DMS114 treated with DMSO at 0.1 percent for 48 hours (cell line): Measurements from ENCODE around the gene XRCC4.
"Not testable (repeated sequence)": the region's sequence is repeated elsewhere in the genome, so short reads cannot be mapped to it uniquely, and the experiment has no call there.

Source experiments
- DNase-seq: peaks from one replicate; lab custom pipeline; 2025; ENCODE audit not compliant: unreplicated experiment; lab: John Stamatoyannopoulos, UW

Gene XRCC4

DNA sequence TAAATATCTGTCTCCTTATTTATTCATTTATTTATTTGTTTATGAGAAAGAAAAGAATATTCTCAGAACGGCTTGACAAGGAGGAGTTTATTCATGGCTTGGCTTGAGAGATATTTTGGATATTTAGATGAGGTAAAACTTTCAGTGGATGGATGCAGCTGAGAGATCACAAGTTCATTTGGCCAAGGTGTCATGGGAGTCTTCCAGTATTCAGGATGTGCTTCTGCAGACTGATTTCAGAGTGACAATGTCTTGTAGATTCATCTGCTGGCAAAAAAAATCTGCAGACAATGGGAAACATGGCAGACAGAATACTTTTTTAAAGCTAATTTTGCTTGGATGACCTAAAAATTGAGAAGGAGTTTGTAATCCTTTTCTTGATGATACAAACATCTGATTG is 38.5 kb downstream of the XRCC4 start:
- no peak for DNase-seq

DNA sequence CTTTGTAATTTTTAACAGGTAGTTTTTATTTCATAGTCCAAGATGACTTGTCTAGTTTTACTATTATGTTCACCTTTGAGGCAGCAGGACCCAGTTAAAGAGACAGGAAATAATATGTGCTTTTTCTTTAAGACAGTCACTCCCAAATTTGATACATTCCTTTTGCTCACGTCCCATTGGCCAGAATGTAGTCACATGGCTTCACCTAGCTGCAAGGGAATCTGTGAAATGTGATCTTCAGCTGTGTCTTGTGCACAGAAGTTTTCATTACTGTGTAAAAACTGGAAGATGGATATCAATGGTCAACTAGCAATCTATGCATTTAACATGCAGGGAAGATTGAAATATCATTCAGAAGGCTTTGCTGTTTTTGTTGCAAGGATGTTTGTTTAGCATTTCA is 41.1 kb downstream of the XRCC4 start:
- DNase-seq, result no peak

DNA sequence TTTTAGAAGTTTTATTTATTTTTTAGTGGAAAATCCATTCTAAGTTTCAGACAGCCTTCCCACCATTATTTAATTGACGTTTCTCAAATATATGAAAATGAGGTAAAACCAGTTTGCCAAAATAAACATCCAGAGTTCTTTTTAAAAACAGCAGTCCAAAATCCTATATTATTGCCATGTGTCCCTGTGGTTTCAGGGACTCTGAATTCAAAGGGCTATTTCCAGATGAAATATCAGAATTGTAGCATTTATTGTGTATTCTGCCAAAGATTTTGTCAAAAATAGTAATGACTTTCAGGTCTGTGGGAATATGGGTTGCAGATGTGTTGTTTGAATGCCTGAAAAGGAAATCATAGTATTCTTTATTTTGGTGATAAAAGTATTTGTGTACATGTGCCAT is 41.6 kb downstream of the XRCC4 start:
- DNase-seq, result no peak

DNA sequence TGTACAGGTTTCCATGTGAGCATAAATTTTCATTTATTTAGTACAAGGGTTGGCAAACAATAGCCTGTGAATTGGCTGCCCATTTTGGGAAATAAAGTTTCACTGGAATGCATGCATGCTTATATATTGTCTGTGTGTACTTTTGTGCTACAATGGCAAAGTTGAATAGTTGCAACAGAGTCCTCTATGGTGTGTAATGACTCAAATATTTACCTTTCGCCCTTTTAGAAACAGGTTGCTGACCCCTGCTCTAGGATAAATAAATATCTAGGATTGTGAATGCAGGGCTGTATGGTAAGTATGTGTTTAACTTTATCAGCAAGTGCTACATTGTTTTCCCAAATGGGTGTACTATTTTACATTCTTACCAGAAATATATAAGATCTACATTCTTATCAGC is 47.2 kb downstream of the XRCC4 start:
- no peak for DNase-seq

DNA sequence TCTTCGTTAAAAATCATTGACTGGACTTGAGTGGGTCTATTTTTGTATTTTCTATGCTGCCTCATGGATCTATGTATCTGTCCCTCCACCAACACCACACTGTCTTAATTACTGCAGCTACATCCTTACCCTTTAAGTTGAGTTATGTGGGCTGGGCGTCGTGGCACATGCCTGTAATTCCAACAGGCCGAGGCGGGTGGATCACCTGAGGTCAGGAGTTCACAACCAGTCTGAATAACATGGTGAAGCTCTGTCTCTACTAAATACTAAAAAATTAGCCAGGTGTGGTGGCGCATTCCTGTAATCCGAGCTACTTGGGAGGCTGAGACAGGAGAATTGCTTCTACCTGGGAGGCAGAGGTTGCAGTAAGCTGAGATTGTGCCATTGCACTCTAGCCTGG is 48.2 kb downstream of the XRCC4 start:
- no peak for DNase-seq

DNA sequence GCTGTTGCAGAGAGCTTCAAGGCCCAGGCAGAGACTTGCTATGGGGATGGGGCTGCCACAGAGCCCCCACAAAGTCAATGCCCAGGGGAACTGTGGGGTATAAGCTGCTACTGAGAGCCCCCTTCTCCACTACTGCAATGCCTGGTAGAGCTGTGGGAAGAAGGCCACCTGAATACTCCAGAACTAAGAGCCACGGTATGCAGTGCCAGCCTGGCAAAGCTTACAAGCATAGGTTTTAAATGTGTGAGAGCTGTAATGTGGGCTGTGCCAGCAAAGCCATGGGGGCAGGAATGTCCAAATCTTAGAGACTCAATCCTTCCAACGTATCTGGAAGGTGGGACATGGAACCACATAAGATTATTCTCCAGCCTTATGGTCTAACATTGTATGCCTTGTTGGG is 49.2 kb downstream of the XRCC4 start:
- DNase-seq, result no peak

DNA sequence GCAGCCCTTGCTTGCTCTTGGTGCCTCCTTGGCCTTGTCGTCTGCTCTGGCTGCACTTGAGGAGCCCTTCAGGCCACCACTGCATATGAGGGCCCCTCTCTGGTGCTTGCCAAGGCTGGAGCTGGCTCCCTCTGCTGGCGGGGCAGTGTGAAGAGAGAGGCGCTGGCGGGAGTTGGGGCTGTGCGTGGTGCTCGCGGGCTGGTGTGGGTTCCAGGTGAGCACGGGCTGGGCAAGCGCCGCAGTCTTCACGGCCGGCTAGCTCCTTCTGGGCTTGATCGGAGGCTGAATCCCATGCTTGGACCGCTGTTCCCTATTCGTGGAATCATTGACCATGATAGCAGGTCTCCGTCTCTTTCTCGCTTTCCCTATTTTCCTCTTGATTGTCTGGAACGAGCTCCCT is 56.5 kb downstream of the XRCC4 start:
- DNase-seq, result no peak

DNA sequence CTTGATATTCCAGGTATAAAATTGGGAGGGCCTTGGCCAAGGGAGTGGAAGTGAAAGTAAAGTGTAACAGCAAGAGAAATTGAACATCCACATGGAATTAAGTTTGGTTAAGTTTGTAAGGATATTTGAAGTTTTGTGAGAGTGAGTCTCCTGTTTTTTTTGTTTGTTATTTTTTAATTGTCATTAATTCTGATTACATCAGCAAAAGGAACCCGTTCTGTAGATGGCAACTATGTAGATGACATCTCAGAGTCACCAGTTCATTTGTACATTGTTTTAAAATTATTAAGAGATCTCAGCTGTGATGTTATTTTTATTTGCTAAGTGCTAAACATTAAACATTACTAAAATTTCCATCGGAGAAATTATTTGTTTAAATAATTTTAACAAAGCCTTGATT is 65.2 kb downstream of the XRCC4 start:
- DNase-seq, result no peak

DNA sequence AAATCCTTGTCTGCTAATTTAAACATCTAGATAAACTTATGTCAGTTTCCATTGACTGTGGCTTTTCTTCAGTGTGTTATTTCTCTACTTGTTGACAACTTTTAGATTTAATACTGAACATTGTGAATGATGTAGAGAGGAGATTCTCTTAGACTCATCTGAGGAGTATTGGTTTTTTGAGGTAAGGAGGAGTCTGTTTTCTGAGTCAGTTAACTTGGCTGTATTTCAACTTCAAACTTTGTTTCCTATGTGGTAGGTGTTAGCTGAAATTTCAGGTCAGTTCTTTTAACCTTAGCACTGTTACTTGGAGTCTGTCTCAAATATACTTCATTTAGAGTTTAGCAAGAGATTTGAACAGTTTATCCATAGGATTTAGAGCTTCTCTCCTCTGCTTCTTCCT is 67.9 kb downstream of the XRCC4 start:
- DNase-seq, result no peak

DNA sequence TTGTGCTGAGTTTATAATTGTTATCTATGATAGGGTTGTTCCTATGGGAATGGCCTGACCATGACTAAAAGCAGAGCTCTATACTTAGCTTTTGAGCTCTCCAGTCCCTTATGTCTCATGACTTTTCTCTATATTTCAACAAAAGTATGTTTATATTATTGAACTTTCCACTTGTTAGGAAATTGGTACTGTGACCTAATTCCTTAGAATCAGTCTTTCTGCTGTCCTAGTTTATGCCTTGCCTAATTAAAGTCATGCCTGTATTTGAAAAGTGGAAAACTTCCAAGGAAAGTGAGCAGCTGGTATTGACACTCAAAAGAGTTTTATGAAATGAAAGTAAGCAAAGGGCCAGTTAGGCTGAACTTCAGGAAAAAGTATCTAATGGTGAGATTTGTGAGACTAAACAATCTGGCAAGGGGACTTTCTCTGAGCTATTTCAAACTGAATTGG is 68.6 kb downstream of the XRCC4 start:
- no peak for DNase-seq

DNA sequence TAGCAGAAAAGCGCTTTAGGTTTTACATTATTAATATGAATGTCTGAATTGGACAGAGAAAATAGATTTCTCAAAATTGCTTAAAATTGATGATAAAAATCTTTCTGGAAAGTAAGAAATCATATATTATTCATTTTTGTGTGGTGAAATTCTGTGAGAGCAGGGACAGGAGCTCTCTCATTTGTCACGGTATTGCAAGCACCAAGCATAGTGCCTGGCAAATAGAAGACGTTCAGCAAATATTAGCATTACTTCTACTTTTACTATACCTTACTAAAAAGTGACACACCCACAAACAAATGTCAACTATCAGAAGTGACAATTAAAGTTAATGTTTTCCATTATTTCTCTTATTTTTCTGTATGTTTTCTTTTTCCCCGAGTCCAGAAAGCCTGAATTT is 69.1 kb downstream of the XRCC4 start:
- no peak for DNase-seq

DNA sequence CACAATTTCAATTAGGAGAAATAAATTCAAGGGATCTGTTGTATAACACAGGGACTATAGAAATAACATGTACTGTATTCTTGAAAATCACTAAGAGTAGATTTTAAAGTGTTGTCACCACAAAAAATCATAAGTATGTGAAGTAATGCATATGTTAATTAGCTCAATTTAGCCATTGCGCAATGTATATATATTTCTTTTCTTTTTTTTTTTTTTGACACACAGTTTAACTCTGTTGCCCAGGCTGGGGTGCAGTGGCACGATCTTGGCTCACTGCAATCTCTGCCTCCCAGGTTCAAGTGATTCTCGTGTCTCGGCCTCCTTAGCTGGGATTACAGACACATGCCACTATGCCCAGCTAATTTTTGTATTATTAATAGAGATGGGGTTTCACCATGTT is 70.2 kb downstream of the XRCC4 start:
- no peak for DNase-seq

DNA sequence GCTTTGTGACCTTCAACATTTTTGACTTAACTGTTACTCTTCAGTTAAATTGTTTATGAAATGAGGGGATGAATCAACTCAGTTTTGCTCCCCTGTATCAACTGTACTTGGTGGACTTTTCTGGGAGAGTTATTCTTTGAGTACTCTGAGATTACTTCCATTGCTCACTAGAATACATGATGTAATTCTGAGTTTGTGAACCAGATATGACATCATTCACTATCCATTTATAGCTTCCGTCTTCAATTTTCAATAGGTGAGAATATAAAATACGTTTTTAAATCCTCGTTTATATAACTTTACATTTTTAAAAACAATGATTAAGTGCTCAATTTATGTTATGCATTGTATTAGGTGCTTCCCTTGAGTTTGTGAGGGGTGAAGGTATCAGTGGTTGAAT is 71.0 kb downstream of the XRCC4 start:
- DNase-seq, result no peak

DNA sequence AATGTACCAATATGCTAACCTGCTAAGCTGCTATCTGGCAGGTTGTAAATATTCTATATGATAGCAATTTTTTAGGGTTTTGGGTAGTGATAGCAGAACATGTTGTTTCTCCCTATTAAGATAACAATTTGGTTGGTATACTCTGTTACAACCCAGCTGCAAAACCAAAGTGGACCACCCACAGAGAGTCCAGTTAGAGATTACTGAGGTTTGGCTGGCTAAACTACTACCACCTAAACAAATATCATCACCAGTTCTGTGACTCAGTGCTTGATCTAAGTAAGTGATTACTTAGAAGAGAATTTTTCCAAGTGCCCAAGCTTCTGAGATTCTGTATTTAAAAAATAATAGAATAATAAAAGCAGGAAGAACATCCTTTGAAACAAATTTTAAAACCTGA is 72.3 kb downstream of the XRCC4 start:
- DNase-seq, result no peak

DNA sequence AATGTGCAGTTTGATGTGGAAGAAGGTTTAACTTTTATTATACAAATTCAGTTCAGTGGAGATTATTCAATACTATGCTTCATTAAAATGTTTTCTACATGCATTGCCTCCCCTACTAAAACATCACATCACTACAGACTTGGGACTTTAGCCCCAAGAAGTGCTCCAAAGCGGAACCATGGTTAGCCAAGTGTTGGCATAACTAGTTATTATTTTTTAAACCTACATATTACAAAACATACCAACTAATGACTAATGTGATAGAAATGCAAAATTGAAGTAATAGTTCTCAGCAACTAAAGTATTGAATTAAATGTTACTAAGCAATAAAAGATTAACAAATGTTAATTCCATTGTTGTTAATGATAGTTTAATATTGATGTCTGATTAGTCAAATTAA is 74.5 kb downstream of the XRCC4 start:
- DNase-seq, result no peak

DNA sequence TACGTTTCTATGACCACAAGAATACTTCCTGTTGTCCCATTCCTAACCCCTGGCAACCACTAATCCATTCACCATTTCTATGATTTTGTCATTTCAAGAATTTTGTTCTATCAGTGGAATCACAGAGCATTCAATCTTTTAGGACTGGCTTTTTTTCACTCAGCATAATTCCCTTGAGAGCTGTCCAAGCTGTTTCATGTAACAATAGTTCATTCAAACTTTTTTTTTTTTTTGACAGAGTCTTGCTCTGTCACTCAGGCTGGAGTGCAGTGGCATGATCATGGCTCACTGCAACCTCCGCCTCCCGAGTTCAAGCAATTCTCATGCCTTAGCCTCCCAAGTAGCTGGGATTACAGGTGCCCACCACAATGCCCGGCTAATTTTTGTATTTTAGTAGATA is 75.6 kb downstream of the XRCC4 start:
- DNase-seq, result not testable (repeated sequence)

DNA sequence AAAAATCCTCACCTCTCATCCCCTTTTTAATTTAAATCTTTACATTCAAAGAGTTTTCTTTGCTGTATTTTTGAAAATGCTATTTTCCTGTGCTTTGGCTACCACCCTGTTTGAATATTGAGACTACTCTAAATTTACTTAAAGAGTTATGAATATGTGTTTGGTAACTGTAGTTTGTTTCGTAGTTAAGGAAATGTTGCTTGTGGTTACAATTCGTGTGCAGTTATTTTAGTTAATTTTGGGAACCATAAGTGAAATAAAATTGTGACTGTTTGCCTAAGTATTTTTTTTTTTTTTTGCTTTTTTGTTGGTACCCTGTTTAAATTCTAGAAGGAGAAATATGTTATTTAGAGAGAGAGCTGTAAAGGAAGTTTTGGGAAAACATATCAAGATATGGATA is 78.7 kb downstream of the XRCC4 start:
- DNase-seq, result no peak

DNA sequence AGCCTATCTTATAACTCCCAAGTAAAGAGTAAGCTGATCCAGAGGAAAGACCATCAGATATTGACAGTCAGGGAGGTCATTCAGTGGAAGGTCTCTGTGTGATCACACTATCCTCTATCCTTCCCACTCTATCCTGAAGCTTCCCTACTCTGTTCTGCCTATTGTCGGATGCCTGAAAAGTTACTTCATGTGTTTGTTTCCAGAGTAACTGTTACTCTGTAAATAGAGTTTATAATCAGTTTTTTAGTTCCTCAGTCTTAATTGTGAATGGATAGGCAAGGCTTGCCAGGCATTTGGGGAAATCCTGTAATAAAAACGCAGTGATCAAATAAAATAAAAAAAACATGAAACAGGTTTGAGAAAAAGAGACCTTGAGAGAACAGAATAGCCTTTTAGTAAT is 79.8 kb downstream of the XRCC4 start:
- DNase-seq, result no peak

DNA sequence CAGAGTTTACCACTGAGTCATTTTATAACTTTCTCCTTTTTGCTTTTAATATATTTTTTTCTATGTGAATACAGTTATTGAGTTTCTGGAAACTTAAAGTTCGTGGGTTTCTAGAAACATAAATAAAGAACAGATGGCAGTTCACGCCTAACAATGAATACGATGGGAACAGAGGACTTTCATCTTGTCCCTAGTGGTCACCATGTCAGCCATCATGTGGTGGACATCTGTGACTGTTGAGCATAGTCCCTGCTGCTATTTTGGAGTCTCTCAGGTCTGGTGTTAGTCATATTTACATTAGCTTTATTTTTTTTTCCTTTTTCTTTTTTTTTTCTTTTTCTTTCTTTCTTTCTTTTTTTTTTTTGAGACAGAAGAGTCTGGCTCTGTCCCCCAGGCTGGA is 85.3 kb downstream of the XRCC4 start:
- no peak for DNase-seq

DNA sequence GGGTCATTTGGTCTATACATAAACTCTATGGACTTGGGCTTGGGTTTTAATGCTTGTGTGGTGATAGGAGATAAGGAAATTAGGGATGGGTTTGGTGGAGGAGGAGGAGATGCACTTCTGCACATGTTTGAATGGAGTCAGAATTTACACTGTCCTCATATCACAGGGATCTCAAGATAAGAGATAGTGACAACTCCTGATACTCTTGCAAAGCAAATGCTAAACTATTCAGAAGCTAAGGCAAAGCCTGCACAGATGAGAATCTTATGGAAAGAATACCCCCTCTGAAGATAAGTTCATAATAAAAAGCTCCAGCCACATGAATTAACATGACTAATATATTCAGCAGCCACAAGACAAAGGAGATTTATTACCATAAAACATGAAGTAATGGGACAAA is 90.2 kb downstream of the XRCC4 start:
- DNase-seq, result no peak

DNA sequence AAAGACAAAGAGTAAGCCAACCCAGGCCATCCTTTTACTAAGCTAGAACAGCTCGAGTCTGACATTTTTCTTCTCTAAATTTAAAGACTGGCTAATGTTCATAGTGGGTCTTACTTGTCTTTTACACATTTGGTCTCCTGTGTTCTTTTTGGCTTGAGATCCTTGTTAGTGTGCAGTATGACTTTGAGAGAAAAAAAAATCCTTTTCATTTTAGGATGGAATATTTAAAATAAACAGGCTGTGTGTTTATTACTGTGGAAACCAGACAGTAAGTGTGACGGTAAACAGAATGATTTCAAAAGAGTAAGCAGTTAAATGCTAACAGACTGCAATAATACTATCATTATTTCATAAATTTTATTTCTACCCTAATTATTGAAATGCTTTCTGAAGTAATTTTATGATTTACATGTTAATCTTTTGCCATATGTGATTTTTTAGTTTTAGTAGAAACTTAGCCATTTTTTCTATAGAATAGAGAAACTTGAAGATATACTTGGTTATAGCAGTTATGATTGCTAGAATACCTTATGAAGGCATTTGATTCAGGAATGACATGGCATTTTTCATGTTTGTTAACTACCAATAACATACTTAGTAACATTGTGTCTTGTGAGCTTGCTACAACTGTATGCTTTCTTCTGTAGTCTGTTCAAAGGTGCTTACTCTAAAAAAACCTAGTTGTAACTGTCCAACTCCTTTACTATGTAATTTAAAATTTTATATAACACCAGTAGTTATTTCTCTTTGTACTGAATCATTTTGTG is 92.4 kb downstream of the XRCC4 start:
- no peak for DNase-seq

DNA sequence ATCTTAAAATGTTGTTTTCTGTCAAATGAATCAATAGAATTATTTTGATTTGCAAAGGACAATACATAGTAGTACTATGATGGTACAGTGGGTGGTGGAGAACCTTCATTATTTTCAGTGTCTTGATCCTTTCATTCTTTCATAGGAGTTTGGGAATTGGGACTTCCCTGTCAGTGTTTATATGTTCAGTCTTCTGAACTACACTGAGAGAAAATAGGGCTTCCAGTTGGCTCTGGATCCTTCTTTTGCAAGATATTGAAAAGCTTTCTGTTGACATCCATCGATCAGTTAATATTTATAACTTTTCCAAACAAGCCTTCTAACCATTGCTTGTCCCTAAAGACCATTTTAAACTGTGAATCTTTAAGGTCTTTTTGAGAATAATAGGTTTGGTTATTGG is 94.7 kb downstream of the XRCC4 start:
- no peak for DNase-seq

DNA sequence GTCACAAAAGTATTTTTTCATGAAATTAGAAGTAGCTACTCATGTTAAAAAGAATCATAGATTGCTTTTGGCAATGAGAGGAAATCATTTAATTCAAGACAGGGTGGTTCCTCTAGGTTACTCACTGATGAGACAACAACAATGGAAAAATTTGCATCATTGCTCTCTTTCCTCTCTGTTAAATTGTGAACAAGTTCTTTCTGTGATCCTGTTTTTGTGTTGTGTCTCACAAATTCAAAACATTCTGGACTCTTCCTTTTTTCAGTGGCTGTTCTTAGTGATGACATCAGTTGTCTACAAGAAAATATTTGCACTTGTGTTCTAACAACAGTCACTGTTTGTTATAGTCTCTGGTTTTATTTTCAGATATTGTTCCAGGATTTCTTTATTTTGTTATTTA is 95.3 kb downstream of the XRCC4 start:
- DNase-seq, result no peak
